Right lobe of liver (tissue), 6 donors: ENCODE data around the gene MRPL33. TPM values are rescaled to one million over a fixed set of nuclear protein-coding genes. Genes with fewer than 3 reads are reported as not detected.

Source experiments
- ATAC-seq, 4 donors: fragments of 200-7000 bp; cut with Tn5 transposase; one replicate each; pipeline ENCODE4 v1.9.1; 2020; ENCODE audit warnings: mild to moderate bottlenecking in 4 of 4, moderate library complexity in 4 of 4
- DNase-seq, 3 donors: peaks; one replicate each; pipeline ENCODE4 v3.0.0-alpha.2; 2020
- H3K27ac ChIP-seq, 3 donors: fragments of 200-600 bp; one replicate each; pipeline ENCODE4 v1.8.0; 2022
- H3K27me3 ChIP-seq, 2 donors: fragments of 200-600 bp; one replicate each; pipeline ENCODE4 v1.8.0; 2022
- H3K36me3 ChIP-seq, 4 donors: fragments of 200-600 bp; sonication (generic) in 1 of 4; one replicate each; pipeline versions ENCODE4 v1.5.1 to v1.8.0; 2017 to 2022; ENCODE audit warnings: control low read depth in 1 of 4
- H3K4me1 ChIP-seq, 4 donors: fragments of 200-600 bp; sonication (generic) in 1 of 4; one replicate each; pipeline versions ENCODE4 v1.5.1 to v1.8.0; 2017 to 2022; ENCODE audit warnings: control low read depth in 1 of 4
- H3K4me3 ChIP-seq, 3 donors: fragments of 200-600 bp; one replicate each; pipeline ENCODE4 v1.8.0; 2022
- H3K9me3 ChIP-seq, 4 donors: fragments of 200-600 bp; sonication (generic) in 1 of 4; one replicate each; pipeline versions ENCODE4 v1.5.1 to v1.8.0; 2017 to 2022; ENCODE audit warnings: control low read depth in 1 of 4
- POLR2A ChIP-seq: fragments of 450-650 bp; IDR thresholded peaks from one replicate; pipeline ENCODE4 v1.6.1; 2017; ENCODE audit warnings: antibody characterized with exemption, mild to moderate bottlenecking
- WGBS: methylation state at CpG from one replicate; pipeline ENCODE4 v1.1.6; 2018; ENCODE audit warnings: low coverage, low lambda C conversion rate; ENCODE audit not compliant: insufficient coverage; ENCODE audit errors: missing lambda C conversion rate; 5-methylcytosine and 5-hydroxymethylcytosine counted together
- intact Hi-C, 2 donors: fragments of 100-400 bp; cut with DNase I; formaldehyde crosslinking; loops; one replicate each; pipeline versions ENCODE4 v1.11.2 to v1.14.1; 2022
- total RNA-seq, 6 experiments: library from RNA; depleted of rRNA in 2 of 6; stranded (reverse); fragments of >200 nt in 2 of 6; fragmentation: NEBNext Ultra II Directional in 3 of 6; extraction: Animal tissue kit (Norgen Biotek cat#: 25700) in 3 of 6; gene quantifications; one replicate each; pipeline versions ENCODE4 v1.1.0 to v1.2.4, GENCODE V29; 2016 to 2023
- TF ChIP-seq, protein P1 (sequence below), 4 donors: fragments of 200-600 bp in 3 of 4; fragments of 450-650 bp in 1 of 4; IDR thresholded peaks; one replicate each; pipeline versions ENCODE4 v1.5.1 to v1.8.0; 2016 to 2022; ENCODE audit warnings: antibody characterized with exemption in 4 of 4, mild to moderate bottlenecking in 2 of 4
- donor health status: DM: no; HTN: yes; CAD: no.
- donor health status: DM: no; HTN: no; CAD: no.
- donor health status: DM: no; HTN: no; CAD: no.
- donor health status: DM: no; HTN: yes; CAD: no.
- donor health status: DM: no; HTN: yes; CAD: no.

Gene MRPL33
- total RNA-seq, 6 experiments from 2014 or later: 28.9 to 63.4 (median 36.0) TPM

DNA sequence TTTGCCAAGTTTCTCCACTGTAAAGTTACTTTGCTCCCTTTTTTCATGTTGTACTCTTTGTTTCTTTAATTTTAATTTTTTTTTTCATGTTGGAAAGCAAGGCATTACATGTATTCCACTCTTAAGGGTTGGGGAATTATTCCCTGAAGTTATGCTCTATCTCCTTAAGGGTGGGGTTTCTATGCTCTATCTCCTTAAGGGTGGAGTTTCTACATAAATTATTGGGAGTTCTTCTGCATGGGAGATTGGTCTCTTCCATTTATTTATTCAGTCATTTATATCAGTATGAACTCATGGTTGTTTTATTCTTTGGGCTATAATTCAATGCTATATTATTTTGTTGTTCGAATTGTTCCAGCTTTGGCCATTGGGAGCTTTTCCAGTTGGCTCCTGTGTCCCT is 11.2 kb downstream of the MRPL33 start:
- DNase-seq (no peak), ATAC-seq (no peak)
- H3K27ac ChIP-seq: no peak overlapping the region
- no peak for TF ChIP-seq POLR2A
- TF ChIP-seq, protein P1, sequence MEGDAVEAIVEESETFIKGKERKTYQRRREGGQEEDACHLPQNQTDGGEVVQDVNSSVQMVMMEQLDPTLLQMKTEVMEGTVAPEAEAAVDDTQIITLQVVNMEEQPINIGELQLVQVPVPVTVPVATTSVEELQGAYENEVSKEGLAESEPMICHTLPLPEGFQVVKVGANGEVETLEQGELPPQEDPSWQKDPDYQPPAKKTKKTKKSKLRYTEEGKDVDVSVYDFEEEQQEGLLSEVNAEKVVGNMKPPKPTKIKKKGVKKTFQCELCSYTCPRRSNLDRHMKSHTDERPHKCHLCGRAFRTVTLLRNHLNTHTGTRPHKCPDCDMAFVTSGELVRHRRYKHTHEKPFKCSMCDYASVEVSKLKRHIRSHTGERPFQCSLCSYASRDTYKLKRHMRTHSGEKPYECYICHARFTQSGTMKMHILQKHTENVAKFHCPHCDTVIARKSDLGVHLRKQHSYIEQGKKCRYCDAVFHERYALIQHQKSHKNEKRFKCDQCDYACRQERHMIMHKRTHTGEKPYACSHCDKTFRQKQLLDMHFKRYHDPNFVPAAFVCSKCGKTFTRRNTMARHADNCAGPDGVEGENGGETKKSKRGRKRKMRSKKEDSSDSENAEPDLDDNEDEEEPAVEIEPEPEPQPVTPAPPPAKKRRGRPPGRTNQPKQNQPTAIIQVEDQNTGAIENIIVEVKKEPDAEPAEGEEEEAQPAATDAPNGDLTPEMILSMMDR (IDR thresholded peaks at IDR 0.05): no peak
- peaks cover 0 to 9% (median 4%) of the 10 kb centered on the region in 4 donors for H3K36me3 ChIP-seq
- WGBS: 100% methylated on average over 1 of the region's 1 CpG
- no peaks in the 10 kb centered on the region for H3K4me1 ChIP-seq
- H3K4me3 ChIP-seq: no peak overlapping the region
- H3K27me3 ChIP-seq: no peaks in the 10 kb centered on the region
- intact Hi-C loops: loop anchor here in 1 of 2 donors (10.0 kb wide), 1 partner anchor 102 kb away; no protein-coding TSS in a partner anchor
- H3K9me3 ChIP-seq: no peaks in the 10 kb centered on the region

DNA sequence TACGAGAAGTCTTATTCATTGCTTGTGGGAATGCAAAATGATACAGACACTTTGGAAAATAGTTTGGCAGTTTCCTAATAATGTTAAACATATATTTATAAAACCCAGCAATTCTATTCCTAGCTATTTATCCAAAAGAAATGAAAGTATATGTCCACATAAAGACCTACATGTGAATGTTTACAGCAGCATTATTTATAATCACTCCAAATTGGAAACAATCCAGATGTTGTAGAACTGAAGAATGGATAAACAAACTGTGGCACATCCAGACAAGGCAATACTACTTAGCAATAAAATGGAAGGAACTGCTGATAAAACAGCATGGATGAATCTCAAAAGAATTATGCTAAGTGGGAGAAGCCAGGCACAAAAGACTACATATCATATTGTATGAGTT is 19.3 kb downstream of the MRPL33 start:
- WGBS: 88% methylated on average over 1 of the region's 1 CpG
- intact Hi-C loops: no loop called here
- ATAC-seq: no peak

DNA sequence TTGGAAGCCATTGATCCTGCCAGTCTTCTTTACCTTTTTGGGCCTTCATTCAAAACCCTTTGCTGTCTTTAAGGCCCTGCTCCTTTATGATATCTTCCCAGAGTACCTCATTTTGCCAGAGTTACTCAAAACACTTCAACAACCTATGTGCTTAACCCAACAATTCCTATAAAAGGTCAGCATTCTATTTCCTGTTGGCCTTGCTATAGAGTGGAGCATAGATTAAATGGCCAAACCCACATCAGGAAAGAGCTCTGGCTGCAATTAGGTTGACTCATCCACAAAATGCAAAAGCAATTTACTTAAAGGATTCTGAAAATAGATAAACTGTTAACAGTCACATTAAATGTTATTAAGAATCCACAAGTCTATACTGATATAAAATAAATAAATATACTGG is 21.2 kb downstream of the MRPL33 start:
- Histone ChIP-seq H3K27me3 (no peaks in the 10 kb centered on the region), H3K4me3 (no peak overlapping the region), H3K4me1 (no peaks in the 10 kb centered on the region), H3K27ac (no peak overlapping the region), H3K36me3 (no peaks in the 10 kb centered on the region), H3K9me3 (no peaks in the 10 kb centered on the region)
- TF ChIP-seq, protein P1 (IDR thresholded peaks at IDR 0.05): no peak
- no peak for TF ChIP-seq POLR2A
- DNase-seq: no peak
- intact Hi-C loops: no loop called here
- no peak for ATAC-seq

More for the DNA sequence above, 19.3 kb downstream of the MRPL33 start:
- Histone ChIP-seq H3K4me1 (no peaks in the 10 kb centered on the region), H3K36me3 (no peaks in the 10 kb centered on the region), H3K9me3 (no peaks in the 10 kb centered on the region), H3K4me3 (no peak overlapping the region), H3K27me3 (no peaks in the 10 kb centered on the region), H3K27ac (no peak overlapping the region)
- TF ChIP-seq POLR2A: no peak
- TF ChIP-seq, protein P1 (IDR thresholded peaks at IDR 0.05): no peak
- DNase-seq: no peak

GRCh38 chr2:27795093-27795834 is 23.7 kb downstream of the MRPL33 start:
- Histone ChIP-seq H3K27me3 (no peaks in the 10 kb centered on the region), H3K36me3 (no peaks in the 10 kb centered on the region), H3K4me1 (no peaks in the 10 kb centered on the region), H3K27ac (no peak overlapping the region), H3K4me3 (no peak overlapping the region), H3K9me3 (no peaks in the 10 kb centered on the region)
- no peak for ATAC-seq
- DNase-seq: no peak
- WGBS: 82% methylated on average over 8 of the region's 8 CpGs
- intact Hi-C loops: no loop called here
- TF ChIP-seq, protein P1 (IDR thresholded peaks at IDR 0.05): no peak
- no peak for TF ChIP-seq POLR2A
